H1 (cell line): ENCODE measurements around the gene STAP2. TPM values are rescaled to one million over a fixed set of nuclear protein-coding genes. Genes with fewer than 3 reads are reported as not detected.

ENCODE experiments used
- CTCF ChIA-PET: fragments of 300-600 bp; sonication (Branson Sonifier 250); formaldehyde crosslinking; loops from one replicate; lab custom pipeline; 2021; ENCODE audit not compliant: partially characterized antibody; lab: Charles Lee
- POLR2A ChIA-PET: fragments of 300-600 bp; sonication (Branson Sonifier 250); formaldehyde crosslinking; loops from one replicate; lab custom pipeline; 2021; ENCODE audit warnings: inconsistent platforms; ENCODE audit not compliant: partially characterized antibody; lab: Charles Lee
- DNase-seq, 2 experiments: peaks; one replicate each; pipeline versions ENCODE4 v3.0.0 to v3.0.0-alpha.2; 2010 to 2022; ENCODE audit warnings: low spot score in 2 of 2, low read depth in 1 of 2, mixed read lengths in 1 of 2
- FAIRE-seq: peaks from 2 replicates; lab custom pipeline; 2011; peaks lifted over from hg19 to GRCh38; lab: Jason Lieb, UNC
- H2AFZ ChIP-seq: 2 replicates; pipeline ENCODE4 v1.8.1; 2012; ENCODE audit warnings: low read length, inconsistent platforms
- H2AK5ac ChIP-seq: 2 replicates; pipeline ENCODE4 v1.6.1; 2013; ENCODE audit warnings: low read depth, low read length
- H2BK120ac ChIP-seq: replicated peaks from 2 replicates; pipeline ENCODE3; 2013; ENCODE audit warnings: low read depth, low read length, inconsistent platforms
- H2BK12ac ChIP-seq: 2 replicates; pipeline ENCODE4 v1.6.1; 2013; ENCODE audit warnings: low read depth, low read length
- H2BK15ac ChIP-seq: 2 replicates; pipeline ENCODE4 v1.6.1; 2013; ENCODE audit warnings: low read length
- H2BK20ac ChIP-seq: 2 replicates; pipeline ENCODE4 v1.6.1; 2013; ENCODE audit warnings: low read length
- H2BK5ac ChIP-seq: 2 replicates; pipeline ENCODE4 v1.6.1; 2013; ENCODE audit warnings: low read depth, low read length
- H3K14ac ChIP-seq: 2 replicates; pipeline ENCODE4 v1.6.1; 2013; ENCODE audit warnings: inconsistent platforms; ENCODE audit not compliant: insufficient read length
- H3K18ac ChIP-seq: 2 replicates; pipeline ENCODE4 v1.6.1; 2013; ENCODE audit warnings: low read length; ENCODE audit errors: extremely low read depth
- H3K23ac ChIP-seq: 2 replicates; pipeline ENCODE4 v1.6.1; 2013; ENCODE audit warnings: inconsistent platforms; ENCODE audit not compliant: insufficient read length
- H3K23me2 ChIP-seq: 2 replicates; pipeline ENCODE4 v1.6.1; 2013; ENCODE audit warnings: low read depth, low read length
- H3K27ac ChIP-seq: 2 replicates; pipeline ENCODE4 v1.6.1; 2011; ENCODE audit warnings: low read depth, low read length, inconsistent platforms
- H3K27me3 ChIP-seq, 4 experiments: replicated peaks in 1 of 4; 1 replicate in 1 of 4; 2 replicates in 3 of 4; pipeline versions ENCODE4 v1.6.1 to v1.8.1; 2011 to 2013; ENCODE audit warnings: low read length in 3 of 4, mild to moderate bottlenecking in 3 of 4, inconsistent platforms in 2 of 4, mixed read lengths in 2 of 4, moderate library complexity in 1 of 4; ENCODE audit not compliant: control insufficient read depth in 3 of 4, insufficient read depth in 3 of 4; ENCODE audit errors: extremely low read depth in 1 of 4
- H3K36me3 ChIP-seq, 4 experiments: 2 replicates each; pipeline versions ENCODE4 v1.6.1 to v1.8.1; 2011 to 2013; ENCODE audit warnings: mild to moderate bottlenecking in 4 of 4, low read length in 3 of 4, moderate library complexity in 2 of 4, control low read depth in 1 of 4, inconsistent platforms in 1 of 4; ENCODE audit not compliant: insufficient read depth in 4 of 4, control insufficient read depth in 2 of 4
- H3K4ac ChIP-seq: replicated peaks from 2 replicates; pipeline ENCODE3; 2013; ENCODE audit warnings: low read length, low read depth, mixed read lengths, inconsistent platforms; ENCODE audit not compliant: insufficient read length
- H3K4me1 ChIP-seq, 4 experiments: replicated peaks in 1 of 4; 1 replicate in 1 of 4; 2 replicates in 3 of 4; pipeline versions ENCODE4 v1.6.1 to v1.8.1; 2011 to 2013; ENCODE audit warnings: low read length in 3 of 4, inconsistent platforms in 2 of 4, mixed read lengths in 1 of 4; ENCODE audit not compliant: insufficient read depth in 4 of 4, control insufficient read depth in 3 of 4
- H3K4me2 ChIP-seq, 2 experiments: 2 replicates each; pipeline versions ENCODE4 v1.6.1 to v1.8.1; 2011 to 2013; ENCODE audit warnings: low read depth in 2 of 2, low read length in 2 of 2, control low read depth in 1 of 2, inconsistent platforms in 1 of 2, mild to moderate bottlenecking in 1 of 2; ENCODE audit not compliant: insufficient read depth in 1 of 2
- H3K4me3 ChIP-seq, 4 experiments: fragments of 200-600, 300-600 bp in 1 of 4; sonication (generic), shearing (Covaris generic), sonication (Bioruptor Twin) in 1 of 4; 2 replicates each; pipeline versions ENCODE4 v1.5.1 to v1.8.1; 2011 to 2016; ENCODE audit warnings: low read length in 4 of 4, low read depth in 3 of 4, control low read depth in 2 of 4, inconsistent platforms in 2 of 4, mild to moderate bottlenecking in 2 of 4, mixed read lengths in 1 of 4, moderate library complexity in 1 of 4; ENCODE audit not compliant: insufficient read depth in 2 of 4; ENCODE audit errors: extremely low read depth in 1 of 4
- H3K56ac ChIP-seq: replicated peaks from 2 replicates; pipeline ENCODE3; 2013; ENCODE audit warnings: low read depth, mild to moderate bottlenecking, mixed read lengths, low read length, inconsistent platforms; ENCODE audit not compliant: insufficient read length
- H3K79me1 ChIP-seq: 2 replicates; pipeline ENCODE4 v1.6.1; 2013; ENCODE audit warnings: low read depth, low read length, control low read depth
- H3K79me2 ChIP-seq, 2 experiments: 2 replicates each; pipeline versions ENCODE4 v1.6.1 to v1.8.1; 2012 to 2013; ENCODE audit warnings: low read length in 2 of 2, mild to moderate bottlenecking in 2 of 2, inconsistent platforms in 1 of 2; ENCODE audit not compliant: insufficient read depth in 2 of 2, control insufficient read depth in 1 of 2
- H3K9ac ChIP-seq, 4 experiments: replicated peaks in 1 of 4; 1 replicate in 1 of 4; 2 replicates in 3 of 4; pipeline versions ENCODE4 v1.6.1 to v1.8.1; 2011 to 2013; ENCODE audit warnings: low read depth in 3 of 4, low read length in 3 of 4, control low read depth in 2 of 4, mild to moderate bottlenecking in 2 of 4, moderate library complexity in 2 of 4, inconsistent platforms in 1 of 4; ENCODE audit errors: extremely low read depth in 1 of 4
- H3K9me3 ChIP-seq, 2 experiments: 2 replicates each; pipeline versions ENCODE4 v1.6.1 to v1.8.1; 2012 to 2013; ENCODE audit warnings: mild to moderate bottlenecking in 2 of 2, moderate library complexity in 2 of 2, control low read depth in 1 of 2, inconsistent platforms in 1 of 2, low read depth in 1 of 2, low read length in 1 of 2, mixed read lengths in 1 of 2; ENCODE audit not compliant: insufficient read depth in 2 of 2
- H4K20me1 ChIP-seq, 2 experiments: replicated peaks in 1 of 2; 2 replicates each; pipeline versions ENCODE3 to v1.8.1; 2011 to 2013; ENCODE audit warnings: inconsistent platforms in 2 of 2, low read length in 2 of 2, mild to moderate bottlenecking in 1 of 2; ENCODE audit not compliant: insufficient read depth in 2 of 2, control insufficient read depth in 1 of 2
- H4K5ac ChIP-seq: 2 replicates; pipeline ENCODE4 v1.6.1; 2013; ENCODE audit warnings: low read length, low read depth, mixed read lengths, inconsistent platforms; ENCODE audit not compliant: insufficient read length
- H4K8ac ChIP-seq: 2 replicates; pipeline ENCODE4 v1.8.0; 2013; ENCODE audit warnings: mild to moderate bottlenecking, moderate library complexity, low read length, inconsistent platforms; ENCODE audit not compliant: insufficient read depth; ENCODE audit errors: extremely low read depth
- H4K91ac ChIP-seq: replicated peaks from 2 replicates; pipeline ENCODE3; 2013; ENCODE audit warnings: low read length, mixed read lengths, inconsistent platforms; ENCODE audit not compliant: insufficient read length
- ASH2L ChIP-seq: fragments of 200-600, 300-600 bp; sonication (generic); IDR thresholded peaks from one replicate; pipeline ENCODE4 v1.7.1; 2017; ENCODE audit warnings: low read length
- BRCA1 ChIP-seq: IDR thresholded peaks from 2 replicates; pipeline ENCODE4 v1.6.1; 2012; ENCODE audit warnings: low read depth, low read length, improper control_type of control experiment
- CREB1 ChIP-seq: IDR thresholded peaks from 2 replicates; pipeline ENCODE4 v1.6.1; 2012; ENCODE audit warnings: inconsistent platforms
- CTBP2 ChIP-seq: IDR thresholded peaks from 2 replicates; pipeline ENCODE4 v1.7.0; 2011; ENCODE audit warnings: borderline replicate concordance, mild to moderate bottlenecking, moderate library complexity, mixed read lengths, low read length; ENCODE audit not compliant: insufficient read depth, insufficient read length
- E2F6 ChIP-seq: IDR thresholded peaks from 2 replicates; pipeline ENCODE4 v1.6.1; 2012; ENCODE audit warnings: inconsistent platforms
- KDM5A ChIP-seq: fragments of 200-600 bp; IDR thresholded peaks from 2 replicates; pipeline ENCODE4 v1.7.1; 2012; ENCODE audit warnings: mild to moderate bottlenecking, low read length, inconsistent platforms, mixed read lengths
- SIN3A ChIP-seq, 2 experiments: IDR thresholded peaks in 1 of 2; conservative IDR thresholded peaks in 1 of 2; 2 replicates each; pipeline ENCODE4 v1.6.1; 2011 to 2012; ENCODE audit warnings: low read length in 2 of 2, improper control_type of control experiment in 1 of 2, low read depth in 1 of 2, mild to moderate bottlenecking in 1 of 2
- SIX5 ChIP-seq: IDR thresholded peaks from 2 replicates; pipeline ENCODE4 v1.6.1; 2011; ENCODE audit warnings: mild to moderate bottlenecking, low read depth, low read length
- SUZ12 ChIP-seq: fragments of 200-600 bp; sonication (generic); IDR thresholded peaks from 2 replicates; pipeline ENCODE4 v1.6.1; 2012; ENCODE audit warnings: mild to moderate bottlenecking, inconsistent platforms, low read length, moderate library complexity, mixed read lengths
- TEAD4 ChIP-seq: IDR thresholded peaks from 2 replicates; pipeline ENCODE4 v1.6.1; 2012; ENCODE audit warnings: low read depth, low read length, inconsistent platforms, mixed read lengths
- WGBS, 2 experiments: shearing (Covaris generic) in 1 of 2; methylation state at CpG; one replicate each; pipeline versions ENCODE4 v1.1.6 to v1.1.7; 2013 to 2015; ENCODE audit warnings: low lambda C conversion rate in 2 of 2, mixed read lengths in 2 of 2, inconsistent platforms in 1 of 2, low coverage in 1 of 2, missing lambda C conversion rate in 1 of 2; ENCODE audit not compliant: insufficient replicate concordance in 2 of 2, insufficient coverage in 1 of 2, insufficient read length in 1 of 2; ENCODE audit errors: extremely low coverage in 1 of 2, missing lambda C conversion rate in 1 of 2; 5-methylcytosine and 5-hydroxymethylcytosine counted together
- polyA plus RNA-seq, 7 experiments: library from polyadenylated mRNA; depleted of rRNA in 3 of 7; stranded (reverse) in 5 of 7; unstranded in 2 of 7; fragments of >200 nt in 5 of 7; fragments of 200-250 nt in 2 of 7; gene quantifications; 1 replicate in 5 of 7; 2 replicates in 1 of 7; 4 replicates in 1 of 7; pipeline versions ENCODE4 v1.2.1 to v1.2.3, GENCODE V29; 2011 to 2013; ENCODE audit warnings: missing spikeins in 2 of 7, mixed read lengths in 2 of 7
- total RNA-seq: library from RNA; stranded (reverse); fragmentation: NEBNext Ultra II Directional; extraction: Animal tissue kit (Norgen Biotek cat#: 25700); gene quantifications from 2 replicates; pipeline ENCODE4 v1.2.1, GENCODE V29; 2021

Gene STAP2
- total and polyA plus RNA-seq, 2 of the 8 experiments (the other 6 are each of a cell fraction or from before 2014, with no cell fraction given), result 15.3 to 37.3 TPM

GRCh38 chr19:4375164-4376027 lies 36.8 kb upstream of the STAP2 start:
- ChIA-PET POLR2A (interaction anchor here (0.8 to 5.8 kb wide), 13 partner anchors 10 to 72 kb away, joined by 3 to 63 read pairs (median 9); partner anchors contain the start of genes CHAF1A, MPND and SH3GL1), CTCF (interaction anchor here (0.5 to 6.3 kb wide), 18 partner anchors 9 to 236 kb away, joined by 3 to 72 read pairs (median 6); partner anchors contain the start of genes CHAF1A, MPND and SH3GL1)
- peak overlapping the region in 1 of 4 experiments; percentile 55; a peak in 2 of 7 replicates for H3K9ac ChIP-seq
- H3K23ac ChIP-seq, result no peak overlapping the region
- H3K36me3 ChIP-seq, result no peaks in the 10 kb centered on the region
- H4K20me1 ChIP-seq, result peaks cover 18 to 43% of the 10 kb centered on the region in 2 experiments
- H3K27ac ChIP-seq, result peak overlapping the region; percentile 82
- no peak overlapping the region for H3K14ac ChIP-seq
- peak overlapping the region; percentile 90 for H3K18ac ChIP-seq
- WGBS, 2 experiments, result 47% methylated on average over 16 of the region's 16 CpGs; no CpG with 5 or more reads in 1 of the 2 experiments
- H4K5ac ChIP-seq, result no peak overlapping the region
- peak overlapping the region; percentile 95 for H2BK5ac ChIP-seq
- FAIRE-seq (no peak), DNase-seq (peak; percentile 51 to 81)
- H3K23me2 ChIP-seq, result no peaks in the 10 kb centered on the region
- peak overlapping the region; percentile 95; the same call in 1 of the 2 replicates for H2AK5ac ChIP-seq
- peaks cover 5 to 43% (median 35%) of the 10 kb centered on the region in 4 experiments for H3K4me1 ChIP-seq
- H3K4ac ChIP-seq, result peak overlapping the region; percentile 87
- no peaks in the 10 kb centered on the region for H3K9me3 ChIP-seq
- H3K79me2 ChIP-seq, result peaks cover 0 to 37% of the 10 kb centered on the region in 2 experiments; a peak in 1 of 4 replicates
- peak overlapping the region; percentile 97 for H4K91ac ChIP-seq
- H3K27me3 ChIP-seq, result no peaks in the 10 kb centered on the region
- H2BK12ac ChIP-seq, result peak overlapping the region; percentile 90
- H2AFZ ChIP-seq, result no peak overlapping the region
- H2BK120ac ChIP-seq, result no peak overlapping the region
- H3K56ac ChIP-seq, result no peak overlapping the region
- peak overlapping the region in 2 of 4 experiments; percentile 12 to 29; a peak in 3 of 8 replicates for H3K4me3 ChIP-seq
- H3K79me1 ChIP-seq, result peaks cover 25% of the 10 kb centered on the region
- peak overlapping the region; percentile 95 for H2BK15ac ChIP-seq
- peak overlapping the region; percentile 8 to 46; a peak in 3 of 4 replicates for H3K4me2 ChIP-seq
- peak overlapping the region; percentile 84; the same call in 1 of the 2 replicates for H4K8ac ChIP-seq
- peak overlapping the region; percentile 86; the same call in 1 of the 2 replicates for H2BK20ac ChIP-seq
- TF ChIP-seq E2F6 (peak; percentile 6; the same call in 1 of the 2 replicates), CTBP2 (peak; percentile 21), KDM5A (no peak), SIX5 (no peak), ASH2L (peak; percentile 64), CREB1 (peak; percentile 49), BRCA1 (no peak), SIN3A (conservative IDR thresholded peaks at IDR 0.05 in 1 of 2, IDR thresholded peaks at IDR 0.05 in 1 of 2; ENCODE audit: low read depth in 1 of 2, low read length in 2 of 2) (peak in 1 of 2 experiments; percentile 46; a peak in 1 of 4 replicates), SUZ12 (no peak), TEAD4 (peak; percentile 96)
